ENCODE data around the gene TP53TG5. TPM values are rescaled to one million over a fixed set of nuclear protein-coding genes. Genes with fewer than 3 reads are reported as not detected.

The TP53TG5 gene
- total RNA-seq, 1 donor, result not detected

DNA sequence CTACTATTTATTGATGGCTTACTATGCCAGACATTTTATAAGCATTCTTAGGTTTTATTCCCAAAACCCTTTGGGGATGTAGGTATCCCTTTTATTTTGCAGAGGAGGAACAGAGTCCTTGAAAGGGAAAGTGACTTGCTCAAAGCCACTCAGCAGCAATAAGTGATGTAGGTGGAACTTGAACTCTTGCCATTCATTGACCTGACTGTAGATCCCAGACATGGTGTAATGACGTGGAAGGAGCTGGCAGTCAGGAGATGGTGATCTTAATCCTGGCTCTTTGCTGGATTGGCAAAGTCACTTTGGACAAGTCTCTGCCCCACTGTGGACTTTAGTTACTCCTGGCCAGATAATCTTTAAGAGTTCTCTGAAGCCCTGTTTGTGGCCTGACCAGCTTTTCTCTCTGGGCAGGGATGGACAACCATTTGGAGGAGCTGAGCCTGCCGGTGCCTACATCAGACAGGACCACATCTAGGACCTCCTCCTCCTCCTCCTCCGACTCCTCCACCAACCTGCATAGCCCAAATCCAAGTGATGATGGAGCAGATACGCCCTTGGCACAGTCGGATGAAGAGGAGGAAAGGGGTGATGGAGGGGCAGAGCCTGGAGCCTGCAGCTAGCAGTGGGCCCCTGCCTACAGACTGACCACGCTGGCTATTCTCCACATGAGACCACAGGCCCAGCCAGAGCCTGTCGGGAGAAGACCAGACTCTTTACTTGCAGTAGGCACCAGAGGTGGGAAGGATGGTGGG, 31.6 kb upstream of the TP53TG5 start:
- no peaks in the 10 kb centered on the region for H3K36me3 ChIP-seq (ENCODE audit: insufficient read depth, low read length)
- TF ChIP-seq CTCF (IDR thresholded peaks at IDR 0.05; ENCODE audit: extremely low read depth, low read depth, low read length), result no peak
- H3K9me3 ChIP-seq (ENCODE audit: low read depth, low read length), result no peaks in the 10 kb centered on the region
- peaks cover 3% of the 10 kb centered on the region for H3K79me2 ChIP-seq (ENCODE audit: insufficient read depth, low read length)
- H3K4me1 ChIP-seq (ENCODE audit: insufficient read depth, low read length), result peaks cover 12% of the 10 kb centered on the region
- no peak overlapping the region for H2AFZ ChIP-seq (ENCODE audit: low read length)
- peaks cover 5% of the 10 kb centered on the region for H4K20me1 ChIP-seq (ENCODE audit: insufficient read depth, low read length)
- no peak overlapping the region for H3K4me2 ChIP-seq (ENCODE audit: insufficient read depth, low read length)
- no peaks in the 10 kb centered on the region for H3K27me3 ChIP-seq (ENCODE audit: insufficient read depth, low read length)
- peak; percentile 32 for DNase-seq (ENCODE audit: insufficient read length, low spot score, missing footprints)
- no peak overlapping the region for H3K27ac ChIP-seq (ENCODE audit: low read depth, low read length)
- H3K4me3 ChIP-seq (ENCODE audit: insufficient read depth, low read length), result no peak overlapping the region

- Histone ChIP-seq H3K36me3 (ENCODE audit: insufficient read depth, low read length) (no peaks in the 10 kb centered on the region), H3K79me2 (ENCODE audit: insufficient read depth, low read length) (peaks cover 3% of the 10 kb centered on the region), H4K20me1 (ENCODE audit: insufficient read depth, low read length) (peaks cover 5% of the 10 kb centered on the region), H3K4me2 (ENCODE audit: insufficient read depth, low read length) (no peak overlapping the region), H3K9me3 (ENCODE audit: low read depth, low read length) (no peaks in the 10 kb centered on the region), H3K4me3 (ENCODE audit: insufficient read depth, low read length) (no peak overlapping the region), H2AFZ (ENCODE audit: low read length) (no peak overlapping the region), H3K27me3 (ENCODE audit: insufficient read depth, low read length) (no peaks in the 10 kb centered on the region), H3K27ac (ENCODE audit: low read depth, low read length) (no peak overlapping the region), H3K4me1 (ENCODE audit: insufficient read depth, low read length) (peaks cover 12% of the 10 kb centered on the region)
- DNase-seq (ENCODE audit: insufficient read length, low spot score, missing footprints), result peak; percentile 64
- no peak for TF ChIP-seq CTCF (IDR thresholded peaks at IDR 0.05; ENCODE audit: extremely low read depth, low read depth, low read length)
Observed at GRCh38 chr20:45408646-45409213, 30.6 kb upstream of the TP53TG5 start.

DNA sequence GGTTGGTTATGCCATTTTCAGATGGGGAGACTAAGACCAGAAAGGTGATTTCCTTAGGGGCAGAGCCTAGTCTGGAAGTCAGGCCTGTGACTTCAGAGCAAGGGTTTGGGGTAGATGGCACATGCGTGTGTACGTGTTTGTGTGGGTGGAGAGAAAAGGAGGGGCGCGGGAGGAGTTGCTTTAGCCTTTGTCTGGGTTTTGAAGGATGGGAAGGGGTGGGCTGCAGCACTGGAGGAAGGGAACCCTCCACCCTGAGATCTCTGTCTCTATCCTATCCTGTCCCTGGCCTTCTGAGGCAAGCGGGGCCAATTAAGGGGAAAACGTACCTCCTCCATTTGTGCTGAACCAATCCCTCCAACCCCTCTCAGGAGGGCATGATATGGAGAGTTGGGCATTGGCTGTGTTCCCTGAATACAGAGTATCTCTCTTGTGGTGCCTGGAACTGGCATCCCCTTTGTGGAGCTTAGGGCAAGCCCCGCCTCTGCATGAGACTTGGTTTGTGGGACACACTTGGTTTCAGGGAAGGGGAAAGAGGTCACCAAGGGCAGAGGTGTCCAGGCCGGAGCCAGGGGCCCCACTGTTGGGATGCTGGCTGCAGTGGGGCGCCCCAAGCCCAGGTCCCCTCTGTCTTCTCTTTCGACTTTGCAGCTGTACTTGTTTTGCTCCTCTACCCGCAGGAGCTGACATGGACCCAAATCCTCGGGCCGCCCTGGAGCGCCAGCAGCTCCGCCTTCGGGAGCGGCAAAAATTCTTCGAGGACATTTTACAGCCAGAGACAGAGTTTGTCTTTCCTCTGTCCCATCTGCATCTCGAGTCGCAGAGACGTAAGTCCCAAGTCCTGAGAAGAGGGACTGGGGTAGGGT, 29.9 kb upstream of the TP53TG5 start, which contains the start of gene DBNDD2:
Gene DBNDD2 (plus strand): TSS at position 507 of the 863 bp plus-strand sequence. CDS start 179 bp downstream, at position 686.
- no peaks in the 10 kb centered on the region for H3K27me3 ChIP-seq (ENCODE audit: insufficient read depth, low read length)
- H3K36me3 ChIP-seq (ENCODE audit: insufficient read depth, low read length), result no peaks in the 10 kb centered on the region
- no peaks in the 10 kb centered on the region for H3K9me3 ChIP-seq (ENCODE audit: low read depth, low read length)
- peak within 1 kb of the TSS; percentile 76 for H3K27ac ChIP-seq (ENCODE audit: low read depth, low read length)
- H3K4me3 ChIP-seq (ENCODE audit: insufficient read depth, low read length), result peak within 1 kb of the TSS; percentile 82
- peak; percentile 66 for DNase-seq (ENCODE audit: insufficient read length, low spot score, missing footprints)
- H3K4me2 ChIP-seq (ENCODE audit: insufficient read depth, low read length), result peak within 1 kb of the TSS; percentile 93
- H3K79me2 ChIP-seq (ENCODE audit: insufficient read depth, low read length), result peaks cover 3% of the 10 kb centered on the region
- peaks cover 5% of the 10 kb centered on the region for H4K20me1 ChIP-seq (ENCODE audit: insufficient read depth, low read length)
- no peak for TF ChIP-seq CTCF (IDR thresholded peaks at IDR 0.05; ENCODE audit: extremely low read depth, low read depth, low read length)
- peak within 1 kb of the TSS; percentile 48 for H2AFZ ChIP-seq (ENCODE audit: low read length)
- peaks cover 12% of the 10 kb centered on the region for H3K4me1 ChIP-seq (ENCODE audit: insufficient read depth, low read length)
